ENCODE data around the gene OR56B1.

DNA sequence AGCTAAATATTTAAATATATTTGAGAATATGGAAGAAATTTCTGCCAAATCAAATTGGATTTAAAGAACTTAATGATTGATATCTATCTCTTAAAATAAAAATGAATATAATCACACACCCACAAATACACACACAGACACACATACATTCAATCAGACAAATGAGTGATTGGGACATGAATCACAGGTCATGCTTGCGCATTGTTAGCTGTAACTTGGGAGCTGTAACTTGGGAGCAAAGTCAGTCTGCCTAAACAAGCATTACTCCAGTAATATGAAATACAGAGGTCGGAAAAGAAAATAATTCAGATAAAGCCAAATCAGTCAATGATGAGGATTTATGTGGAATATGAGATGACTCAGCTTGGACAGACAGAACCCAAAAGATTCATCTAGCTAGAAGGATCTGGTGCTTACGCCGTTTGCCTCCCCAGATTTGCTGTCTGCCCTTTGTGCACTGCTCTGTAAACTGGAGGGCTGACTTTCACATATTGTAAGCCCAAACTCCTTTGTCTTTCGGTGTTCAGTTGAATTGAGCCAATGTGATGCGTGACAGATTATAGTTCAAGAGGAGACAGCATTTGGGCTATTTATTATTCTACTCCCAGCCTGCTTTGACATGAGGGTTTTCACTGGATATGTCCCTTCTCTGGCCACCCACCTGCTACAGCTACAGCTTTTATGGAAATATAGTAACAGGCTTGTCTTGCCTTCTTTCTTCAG is 1.6 kb downstream of the OR56B1 start:
- TF ChIP-seq POLR2A (IDR thresholded peaks at IDR 0.05; ENCODE audit: low read depth, low read length) (no peak), SPI1 (IDR thresholded peaks at IDR 0.05; ENCODE audit: low read depth, low read length) (no peak), TAF1 (IDR thresholded peaks at IDR 0.05; ENCODE audit: low read depth, low read length) (no peak), POLR2AphosphoS5 (IDR thresholded peaks at IDR 0.05; ENCODE audit: low read depth, low read length) (no peak), POU2F2 (IDR thresholded peaks at IDR 0.05; ENCODE audit: low read depth, low read length) (no peak), PAX5 (IDR thresholded peaks at IDR 0.05; ENCODE audit: insufficient read depth, low read length, severe bottlenecking) (no peak)
